HG02852 (cell line): ENCODE results near the gene TRIM72.
"Not testable (repeated sequence)": the region's sequence is repeated elsewhere in the genome, so short reads cannot be mapped to it uniquely, and the experiment has no call there.

Experiments used
- ATAC-seq: cut with Tn5 transposase; IDR thresholded peaks from one replicate; pipeline ENCODE4 v1.9.1; 2021; ENCODE audit warnings: mild to moderate bottlenecking, moderate library complexity; ENCODE audit not compliant: unreplicated experiment

Gene TRIM72

DNA sequence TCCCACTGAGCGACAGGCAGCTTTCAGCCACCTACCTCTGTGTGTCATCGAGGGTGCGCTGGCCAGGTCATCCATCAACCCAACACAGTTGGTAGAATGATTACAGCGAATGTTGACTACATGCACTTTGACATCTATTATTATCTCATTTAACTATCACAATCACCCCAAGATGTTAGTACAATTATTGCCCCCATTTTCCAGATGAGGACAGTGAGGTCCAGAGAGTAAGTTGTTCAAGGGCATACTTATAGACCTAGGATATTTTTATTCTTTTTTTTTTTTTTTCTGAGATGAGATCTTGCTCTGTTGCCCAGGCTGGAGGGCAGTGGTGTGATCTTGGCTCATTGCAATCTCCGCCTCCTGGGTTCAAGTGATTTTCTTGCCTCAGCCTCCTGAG is 37.5 kb downstream of the TRIM72 start:
- ATAC-seq = no peak

GRCh38 chr16:31253642-31254045 is 39.7 kb downstream of the TRIM72 start:
- no peak for ATAC-seq

- no peak for ATAC-seq
These were observed 42.5 kb downstream of the TRIM72 start for GRCh38 chr16:31256466-31256865.

DNA sequence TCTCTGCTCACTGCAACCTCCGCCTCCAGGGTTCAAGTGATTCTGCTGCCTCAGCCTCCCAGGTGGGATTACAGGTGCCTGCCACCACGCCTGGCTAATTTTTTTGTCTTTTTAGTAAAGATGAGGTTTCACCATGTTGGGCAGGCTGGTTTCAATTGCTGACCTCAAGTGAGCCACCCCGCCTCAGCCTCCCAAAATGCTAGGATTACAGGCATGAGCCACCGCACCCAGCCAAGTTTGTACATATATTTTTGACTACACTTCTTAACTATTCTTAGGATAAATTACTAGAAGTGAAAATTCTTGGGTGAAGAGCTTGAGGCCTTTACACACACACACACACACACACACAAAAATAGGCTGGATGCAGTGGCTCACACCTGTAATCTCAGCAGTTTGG is 44.4 kb downstream of the TRIM72 start:
- ATAC-seq = no peak

DNA sequence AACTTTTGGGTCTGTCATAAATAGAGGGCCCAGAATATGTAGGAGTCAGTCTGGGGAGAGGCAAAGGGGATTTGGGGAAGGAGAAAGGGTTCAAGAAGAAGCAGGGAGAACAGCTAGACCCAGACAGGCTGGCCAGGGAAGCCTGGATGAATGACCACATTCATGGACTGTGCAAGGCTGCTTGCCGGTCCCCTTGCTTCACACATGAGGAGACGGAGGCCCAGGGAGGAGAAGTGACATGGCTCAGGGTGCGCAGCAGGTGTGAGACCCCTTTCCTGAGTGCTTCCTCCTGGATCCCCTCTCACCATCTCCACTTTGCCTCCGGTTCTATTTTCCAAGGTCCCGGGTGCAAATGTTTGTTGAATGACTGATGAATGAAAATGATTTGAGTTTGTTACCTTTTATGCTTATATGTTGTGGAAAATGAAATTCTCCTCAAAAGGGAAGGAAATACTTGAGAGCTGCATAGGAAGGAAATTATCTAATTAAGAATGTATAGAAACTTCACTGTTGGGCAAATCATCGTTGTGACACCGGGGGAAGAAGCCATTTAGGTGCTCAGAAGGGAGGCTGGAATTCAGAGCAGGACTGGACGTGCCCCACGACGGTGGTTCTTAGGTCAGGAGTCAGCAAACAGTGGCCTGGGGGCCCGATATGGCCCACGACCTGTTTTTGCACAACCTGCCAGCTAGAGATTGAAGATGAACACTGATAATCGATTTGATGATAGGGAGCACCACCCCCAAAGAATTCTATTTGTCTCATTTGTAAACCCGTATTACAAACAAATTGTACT is 46.4 kb downstream of the TRIM72 start:
- no peak for ATAC-seq

DNA sequence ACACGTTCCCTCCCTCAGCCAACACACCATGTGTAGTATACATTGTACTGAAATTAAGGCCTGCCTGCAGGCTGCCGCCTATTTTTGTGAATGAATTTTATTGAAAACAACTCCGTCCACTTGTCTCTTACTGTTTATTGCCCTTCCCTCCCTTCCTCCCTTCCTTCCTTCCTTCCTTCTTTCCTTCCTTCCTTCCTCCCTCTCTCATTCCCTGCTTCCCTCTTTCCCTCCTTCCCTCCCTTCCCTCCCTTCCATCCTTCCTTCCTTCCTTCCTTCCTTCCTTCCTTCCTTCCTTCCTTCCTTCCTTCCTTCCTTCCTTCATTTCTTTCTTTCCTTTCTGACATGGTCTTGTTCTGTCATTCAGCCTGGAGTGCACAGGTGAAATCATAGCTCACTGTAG is 48.2 kb downstream of the TRIM72 start:
- ATAC-seq = no peak

DNA sequence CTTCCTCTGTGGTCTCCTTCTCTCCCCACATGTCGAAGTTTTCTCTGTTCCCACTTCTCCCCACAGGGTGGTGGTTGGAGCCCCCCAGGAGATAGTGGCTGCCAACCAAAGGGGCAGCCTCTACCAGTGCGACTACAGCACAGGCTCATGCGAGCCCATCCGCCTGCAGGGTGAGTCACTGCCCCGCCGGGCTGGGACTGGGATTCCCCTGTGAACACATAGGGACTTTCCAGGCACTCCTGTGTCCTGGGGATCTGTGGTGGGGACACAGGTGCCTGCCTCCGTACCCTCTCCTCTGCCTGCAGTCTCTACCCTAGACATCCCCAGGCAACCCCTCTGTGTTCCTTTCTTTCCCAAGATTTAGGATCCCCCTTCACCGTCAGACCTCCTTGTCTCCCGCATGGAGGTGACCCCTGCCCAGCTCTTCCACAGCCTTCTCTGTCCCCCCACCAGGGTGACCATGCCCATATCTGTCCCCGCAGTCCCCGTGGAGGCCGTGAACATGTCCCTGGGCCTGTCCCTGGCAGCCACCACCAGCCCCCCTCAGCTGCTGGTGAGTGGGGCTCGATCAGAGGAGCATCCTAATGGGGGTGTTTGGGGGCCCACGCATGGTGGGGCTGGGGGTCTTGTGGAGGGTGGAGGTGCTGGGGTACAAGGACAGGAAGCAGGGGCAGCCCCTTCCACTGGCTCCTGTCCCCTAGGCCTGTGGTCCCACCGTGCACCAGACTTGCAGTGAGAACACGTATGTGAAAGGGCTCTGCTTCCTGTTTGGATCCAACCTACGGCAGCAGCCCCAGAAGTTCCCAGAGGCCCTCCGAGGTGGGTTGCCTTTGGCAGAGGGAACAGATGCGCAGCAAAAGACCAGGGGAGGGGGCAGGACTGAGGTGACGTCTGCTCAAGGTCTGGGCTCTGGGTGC is 51.7 kb downstream of the TRIM72 start:
- ATAC-seq = peak; percentile 89

GRCh38 chr16:31267332-31268032 is 53.6 kb downstream of the TRIM72 start:
- no peak for ATAC-seq

DNA sequence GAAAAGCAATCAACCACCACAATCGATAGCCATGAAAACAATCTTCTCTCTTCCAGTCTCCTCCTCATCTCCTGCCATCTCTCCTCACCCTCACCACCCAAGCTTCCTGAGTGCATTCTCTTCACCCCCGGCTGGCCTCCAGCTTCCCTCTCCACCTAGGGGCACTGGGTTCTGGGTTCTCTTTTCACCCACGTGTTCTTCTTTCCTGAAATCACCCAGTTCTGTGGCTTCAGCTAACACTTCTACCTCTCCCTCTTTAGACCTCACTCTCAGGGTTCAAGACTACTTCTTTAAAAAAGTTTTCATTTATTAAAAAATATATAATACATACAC is 54.1 kb downstream of the TRIM72 start:
- ATAC-seq = no peak

GRCh38 chr16:31268891-31269290 is 55.0 kb downstream of the TRIM72 start:
- ATAC-seq = no peak

DNA sequence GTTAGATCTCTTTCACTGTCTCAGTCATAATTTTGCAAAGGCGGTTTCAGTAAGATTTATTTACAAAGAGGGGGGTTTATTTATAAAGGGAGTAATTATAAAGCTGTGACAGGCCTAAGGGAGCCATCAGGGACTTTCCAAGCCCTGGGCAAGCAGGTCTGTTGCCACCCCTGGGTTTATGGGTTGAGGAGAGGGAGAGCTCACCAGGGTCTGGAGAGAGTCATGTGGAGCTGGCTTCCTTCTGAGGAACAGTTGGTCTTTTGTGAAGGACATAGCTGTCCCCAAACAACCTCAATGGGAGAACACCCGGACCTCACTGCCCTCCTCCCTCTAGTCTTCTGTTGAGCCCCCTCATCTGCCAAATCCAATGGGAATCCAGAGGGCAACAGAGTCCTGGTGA is 55.6 kb downstream of the TRIM72 start:
- ATAC-seq = no peak

- not testable (repeated sequence) for ATAC-seq
These were observed 56.1 kb downstream of the TRIM72 start for GRCh38 chr16:31269973-31270372.

DNA sequence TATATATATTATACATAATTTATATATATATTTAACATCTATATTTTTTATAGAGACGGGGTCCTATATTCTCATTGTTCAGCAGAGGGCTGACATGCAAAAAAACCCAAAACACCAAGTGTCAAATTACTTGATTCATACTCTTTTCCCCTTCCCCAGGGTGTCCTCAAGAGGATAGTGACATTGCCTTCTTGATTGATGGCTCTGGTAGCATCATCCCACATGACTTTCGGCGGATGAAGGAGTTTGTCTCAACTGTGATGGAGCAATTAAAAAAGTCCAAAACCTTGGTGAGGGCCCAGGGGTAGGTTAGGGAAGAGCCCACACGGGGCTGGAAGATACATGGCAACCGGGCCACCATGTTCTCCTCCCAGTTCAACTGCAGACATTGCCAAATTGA is 56.9 kb downstream of the TRIM72 start:
- ATAC-seq = no peak

DNA sequence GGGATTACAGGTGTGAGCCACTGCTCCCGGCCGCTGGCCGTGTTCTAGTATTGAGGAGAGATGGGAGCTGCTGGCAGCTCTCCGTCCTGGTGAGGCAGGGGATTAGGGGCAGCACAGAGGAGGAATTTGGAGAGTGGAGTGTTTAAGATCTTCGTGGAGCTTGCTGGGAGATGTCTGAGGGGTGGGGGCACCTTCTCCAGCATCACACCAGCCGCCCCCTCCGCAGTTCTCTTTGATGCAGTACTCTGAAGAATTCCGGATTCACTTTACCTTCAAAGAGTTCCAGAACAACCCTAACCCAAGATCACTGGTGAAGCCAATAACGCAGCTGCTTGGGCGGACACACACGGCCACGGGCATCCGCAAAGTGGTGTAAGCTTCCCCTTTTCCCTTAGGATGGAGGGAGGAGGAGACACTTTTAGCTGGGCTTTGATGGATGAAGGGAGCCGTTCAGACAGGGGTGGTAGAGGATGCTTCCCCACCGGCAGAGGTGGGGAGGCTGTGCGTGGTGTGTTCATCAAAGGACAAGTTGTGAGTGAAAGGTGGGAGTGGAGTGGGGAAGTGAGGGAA is 57.8 kb downstream of the TRIM72 start:
- ATAC-seq = no peak

- ATAC-seq = no peak
These were observed 59.3 kb downstream of the TRIM72 start for GRCh38 chr16:31273187-31273586.

GRCh38 chr16:31273676-31274075 is 59.8 kb downstream of the TRIM72 start:
- ATAC-seq = no peak

DNA sequence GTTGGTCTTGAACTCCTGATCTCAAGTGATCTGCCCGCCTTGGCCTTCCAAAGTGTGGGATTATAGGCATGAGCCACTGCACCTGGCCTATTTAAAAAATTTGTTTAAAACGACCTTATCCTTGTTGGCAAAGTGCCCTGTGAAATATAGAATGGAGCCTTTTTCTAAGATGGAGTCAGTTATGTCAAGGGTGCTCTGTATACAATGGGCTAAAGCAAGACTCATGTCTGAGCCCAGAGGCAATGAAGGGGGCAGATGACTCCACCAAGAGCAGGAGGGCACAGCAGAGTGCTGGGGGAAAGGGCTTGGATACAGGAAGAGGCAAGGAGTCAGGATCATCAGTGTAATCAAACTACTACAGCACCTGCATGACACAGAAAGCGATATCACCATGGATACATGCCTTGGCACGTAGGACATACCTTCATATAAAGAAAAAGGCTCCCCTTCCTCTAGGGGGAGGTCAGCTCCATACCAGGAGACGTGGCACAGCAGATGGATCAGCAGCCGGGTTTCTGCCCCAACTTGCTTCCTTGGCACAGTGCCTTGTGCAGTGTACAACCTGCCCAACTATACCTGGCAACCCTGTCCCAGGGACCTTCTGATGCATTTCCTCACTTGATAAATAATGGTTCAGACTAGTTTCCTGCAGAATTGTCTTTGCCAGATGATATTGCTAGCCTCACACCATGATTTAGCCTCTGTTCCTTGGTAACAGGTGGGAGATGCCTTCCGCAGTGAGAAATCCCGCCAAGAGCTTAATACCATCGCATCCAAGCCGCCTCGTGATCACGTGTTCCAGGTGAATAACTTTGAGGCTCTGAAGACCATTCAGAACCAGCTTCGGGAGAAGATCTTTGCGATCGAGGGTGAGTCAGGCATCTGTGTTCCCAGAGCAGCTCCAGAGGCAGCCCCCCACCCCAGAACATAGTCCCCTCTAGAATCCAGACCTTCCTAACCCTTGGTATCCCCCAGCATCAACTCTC is 61.2 kb downstream of the TRIM72 start:
- no peak for ATAC-seq

DNA sequence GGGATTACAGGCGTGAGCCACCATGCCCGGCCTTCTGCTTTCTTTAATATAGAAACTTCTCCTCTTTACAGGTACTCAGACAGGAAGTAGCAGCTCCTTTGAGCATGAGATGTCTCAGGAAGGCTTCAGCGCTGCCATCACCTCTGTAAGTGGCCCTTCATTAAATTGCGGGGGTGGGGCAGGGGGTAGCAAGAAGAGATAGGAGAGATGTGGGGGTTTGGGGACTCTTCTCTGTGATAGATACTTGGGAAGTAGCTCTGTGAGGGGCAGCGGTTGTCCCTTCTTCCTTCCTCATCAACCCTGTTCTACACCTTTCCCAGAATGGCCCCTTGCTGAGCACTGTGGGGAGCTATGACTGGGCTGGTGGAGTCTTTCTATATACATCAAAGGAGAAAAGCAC is 62.7 kb downstream of the TRIM72 start:
- no peak for ATAC-seq

DNA sequence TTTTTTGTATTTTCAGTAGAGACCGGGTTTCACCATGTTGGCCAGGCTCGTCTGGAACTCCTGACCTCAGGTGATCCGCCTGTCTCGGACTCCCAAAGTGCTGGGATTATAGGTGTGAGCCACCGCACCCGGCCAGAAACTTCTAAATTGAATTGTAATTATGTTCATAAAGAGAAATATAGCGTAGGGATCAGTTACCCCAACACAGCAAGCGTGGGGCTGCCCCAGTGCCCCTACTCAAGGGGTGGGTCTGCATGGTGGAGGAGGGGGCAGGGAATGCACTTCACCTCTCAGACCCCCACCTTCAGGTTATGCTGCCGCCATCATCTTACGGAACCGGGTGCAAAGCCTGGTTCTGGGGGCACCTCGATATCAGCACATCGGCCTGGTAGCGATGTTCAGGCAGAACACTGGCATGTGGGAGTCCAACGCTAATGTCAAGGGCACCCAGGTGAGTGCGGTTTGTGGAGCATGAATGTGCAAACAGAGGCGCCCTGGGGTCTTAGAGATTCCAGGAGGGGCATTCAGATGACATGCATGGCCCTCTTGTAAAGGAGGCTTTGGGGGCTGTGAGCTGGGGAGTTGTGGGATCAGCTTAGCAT is 63.8 kb downstream of the TRIM72 start:
- ATAC-seq = no peak

DNA sequence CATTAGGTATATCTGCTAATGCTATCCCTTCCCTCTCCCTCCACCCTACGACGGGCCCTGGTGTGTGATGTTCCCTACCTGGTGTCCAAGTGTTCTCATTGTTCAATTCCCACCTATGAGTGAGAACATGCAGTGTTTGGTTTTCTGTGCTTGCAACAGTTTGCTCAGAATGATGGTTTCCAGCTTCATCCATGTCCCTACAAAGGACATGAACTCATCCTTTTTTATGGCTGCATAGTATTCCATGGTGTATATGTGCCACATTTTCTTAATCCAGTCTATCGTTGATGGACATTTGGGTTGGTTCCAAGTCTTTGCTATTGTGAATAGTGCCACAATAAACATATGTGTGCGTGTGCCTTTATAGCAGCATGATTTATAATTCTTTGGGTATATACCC is 64.9 kb downstream of the TRIM72 start:
- not testable (repeated sequence) for ATAC-seq
